HG03139 (cell line): ENCODE measurements around the gene SLC27A1.
"Not testable (repeated sequence)": the region's sequence is repeated elsewhere in the genome, so short reads cannot be mapped to it uniquely, and the experiment has no call there.

Experiments
- ATAC-seq: cut with Tn5 transposase; IDR thresholded peaks from one replicate; pipeline ENCODE4 v1.9.1; 2021; ENCODE audit not compliant: unreplicated experiment

SLC27A1 gene

GRCh38 chr19:17486545-17487240 is 16.4 kb downstream of the SLC27A1 start:
- ATAC-seq: no peak

GRCh38 chr19:17487284-17488121 is 17.2 kb downstream of the SLC27A1 start:
- ATAC-seq: no peak

GRCh38 chr19:17488593-17489391 is 18.5 kb downstream of the SLC27A1 start:
- no peak for ATAC-seq

GRCh38 chr19:17489392-17490030 is 19.2 kb downstream of the SLC27A1 start:
- no peak for ATAC-seq

- no peak for ATAC-seq
Observed at GRCh38 chr19:17490411-17490810, 20.1 kb downstream of the SLC27A1 start.

GRCh38 chr19:17491287-17491686 is 21.0 kb downstream of the SLC27A1 start:
- no peak for ATAC-seq

- ATAC-seq: no peak
Observed at GRCh38 chr19:17495639-17496296, 25.4 kb downstream of the SLC27A1 start.

- ATAC-seq: no peak
Observed at GRCh38 chr19:17496337-17496997, 26.1 kb downstream of the SLC27A1 start.

- ATAC-seq: no peak
Observed at GRCh38 chr19:17497149-17497798, 26.9 kb downstream of the SLC27A1 start.

- not testable (repeated sequence) for ATAC-seq
Observed at GRCh38 chr19:17499025-17499424, 28.7 kb downstream of the SLC27A1 start.

- no peak for ATAC-seq
Observed at GRCh38 chr19:17499648-17500446, 29.5 kb downstream of the SLC27A1 start.

- ATAC-seq: no peak
Observed at GRCh38 chr19:17500447-17501198, 30.3 kb downstream of the SLC27A1 start.

GRCh38 chr19:17503240-17503639 is 32.9 kb downstream of the SLC27A1 start:
- no peak for ATAC-seq

GRCh38 chr19:17504030-17504429 is 33.7 kb downstream of the SLC27A1 start:
- ATAC-seq: no peak

- ATAC-seq: no peak
Observed at GRCh38 chr19:17504456-17504855, 34.1 kb downstream of the SLC27A1 start.

GRCh38 chr19:17505223-17505622 is 34.9 kb downstream of the SLC27A1 start:
- no peak for ATAC-seq

- ATAC-seq: no peak
Observed at GRCh38 chr19:17506745-17507144, 36.4 kb downstream of the SLC27A1 start.

GRCh38 chr19:17508558-17508933 is 38.2 kb downstream of the SLC27A1 start:
- not testable (repeated sequence) for ATAC-seq
